Trophoblast cell (in vitro differentiated cells and primary cell): Measurements from ENCODE around the gene RPL29.

Experiments used
- DNase-seq, 2 donors: peaks; one replicate each; pipeline ENCODE4 v3.0.0-alpha.2; 2016
- H2AFZ ChIP-seq: 2 replicates; pipeline ENCODE4 v1.6.1; 2013; ENCODE audit warnings: low read length, moderate library complexity, mild to moderate bottlenecking; ENCODE audit not compliant: insufficient read depth, poor library complexity
- H2AK5ac ChIP-seq: 2 replicates; pipeline ENCODE4 v1.6.1; 2013; ENCODE audit warnings: mild to moderate bottlenecking, low read length
- H2BK120ac ChIP-seq: 2 replicates; pipeline ENCODE4 v1.6.1; 2013; ENCODE audit warnings: low read length, mild to moderate bottlenecking, moderate library complexity; ENCODE audit not compliant: insufficient read depth, poor library complexity
- H2BK12ac ChIP-seq: 2 replicates; pipeline ENCODE4 v1.6.1; 2013; ENCODE audit warnings: mild to moderate bottlenecking, low read length, moderate library complexity
- H2BK5ac ChIP-seq: 2 replicates; pipeline ENCODE4 v1.6.1; 2013; ENCODE audit warnings: low read length, low read depth, moderate library complexity, mild to moderate bottlenecking; ENCODE audit not compliant: poor library complexity
- H3K14ac ChIP-seq: 2 replicates; pipeline ENCODE4 v1.6.1; 2013; ENCODE audit warnings: mild to moderate bottlenecking, low read length
- H3K18ac ChIP-seq: 2 replicates; pipeline ENCODE4 v1.6.1; 2013; ENCODE audit warnings: mild to moderate bottlenecking, low read length
- H3K23ac ChIP-seq: 2 replicates; pipeline ENCODE4 v1.6.1; 2013; ENCODE audit warnings: low read length
- H3K27ac ChIP-seq: 2 replicates; pipeline ENCODE4 v1.5.1; 2013; ENCODE audit warnings: low read depth, mild to moderate bottlenecking, inconsistent platforms, low read length, moderate library complexity
- H3K27me3 ChIP-seq: 2 replicates; pipeline ENCODE4 v1.6.1; 2013; ENCODE audit warnings: inconsistent platforms, mild to moderate bottlenecking, low read length, moderate library complexity; ENCODE audit not compliant: insufficient read depth
- H3K36me3 ChIP-seq, 2 experiments: 1 replicate in 1 of 2; 2 replicates in 1 of 2; pipeline ENCODE4 v1.6.1; 2013; ENCODE audit warnings: low read length in 2 of 2, mild to moderate bottlenecking in 2 of 2, moderate library complexity in 1 of 2; ENCODE audit not compliant: insufficient read depth in 2 of 2, control insufficient read depth in 1 of 2
- H3K4ac ChIP-seq: 2 replicates; pipeline ENCODE4 v1.6.1; 2013; ENCODE audit warnings: low read depth, mild to moderate bottlenecking, low read length, moderate library complexity
- H3K4me1 ChIP-seq, 2 experiments: 1 replicate in 1 of 2; 2 replicates in 1 of 2; pipeline ENCODE4 v1.6.1; 2013; ENCODE audit warnings: low read length in 2 of 2, mild to moderate bottlenecking in 2 of 2, moderate library complexity in 1 of 2; ENCODE audit not compliant: insufficient read depth in 2 of 2, control insufficient read depth in 1 of 2
- H3K4me2 ChIP-seq: 2 replicates; pipeline ENCODE4 v1.6.1; 2013; ENCODE audit warnings: inconsistent platforms, mild to moderate bottlenecking, low read length, moderate library complexity
- H3K4me3 ChIP-seq: 2 replicates; pipeline ENCODE4 v1.5.1; 2013; ENCODE audit warnings: mild to moderate bottlenecking, low read depth, low read length, inconsistent platforms
- H3K79me1 ChIP-seq: one replicate; pipeline ENCODE4 v1.6.1; 2013; ENCODE audit warnings: low read length
- H3K79me2 ChIP-seq: 2 replicates; pipeline ENCODE4 v1.6.1; 2013; ENCODE audit warnings: low read length, mild to moderate bottlenecking; ENCODE audit not compliant: control insufficient read depth, insufficient read depth, poor library complexity
- H3K9ac ChIP-seq: 2 replicates; pipeline ENCODE4 v1.6.1; 2013; ENCODE audit warnings: mild to moderate bottlenecking, low read length
- H3K9me3 ChIP-seq: 2 replicates; pipeline ENCODE4 v1.6.1; 2013; ENCODE audit warnings: low read depth, mild to moderate bottlenecking, control low read depth, inconsistent platforms, low read length; ENCODE audit not compliant: insufficient read depth
- H4K12ac ChIP-seq: 2 replicates; pipeline ENCODE4 v1.6.1; 2013; ENCODE audit warnings: low read depth, mild to moderate bottlenecking, low read length, moderate library complexity
- H4K8ac ChIP-seq: 2 replicates; pipeline ENCODE4 v1.6.1; 2013; ENCODE audit warnings: low read depth, mild to moderate bottlenecking, low read length, moderate library complexity
- H4K91ac ChIP-seq: one replicate; pipeline ENCODE4 v1.6.1; 2013; ENCODE audit warnings: low read depth, mild to moderate bottlenecking, low read length, moderate library complexity
- WGBS: extraction: QIAGEN DNeasy Blood & Tissue Kit; methylation state at CpG from one replicate; pipeline ENCODE4 v1.1.7; 2013; ENCODE audit warnings: missing lambda C conversion rate; ENCODE audit not compliant: insufficient read length, insufficient coverage; ENCODE audit errors: extremely low coverage; 5-methylcytosine and 5-hydroxymethylcytosine counted together

RPL29 gene

DNA sequence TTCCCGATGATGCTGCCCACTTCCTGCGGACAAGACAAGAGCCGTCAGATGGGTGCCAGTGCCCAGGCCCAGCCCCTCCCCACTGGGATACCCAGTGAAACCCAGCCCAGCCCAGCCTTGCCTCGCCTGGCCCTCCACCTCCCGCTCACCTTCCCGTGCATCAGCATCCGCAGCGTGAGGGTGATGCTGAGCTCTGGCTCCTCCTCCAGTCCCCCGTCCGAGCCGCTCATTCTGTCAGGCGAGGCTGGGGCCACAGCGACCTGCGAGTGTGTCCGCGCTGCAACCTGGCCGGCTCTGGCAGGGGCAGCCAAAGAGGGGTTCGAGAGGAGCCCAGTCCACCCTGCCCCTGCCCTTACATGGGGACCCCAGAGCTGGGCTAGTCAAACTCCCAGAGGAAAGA is 34.7 kb downstream of the RPL29 start:
- no CpG with 5 or more reads among the region's 18 CpGs for WGBS
- Histone ChIP-seq H3K14ac (no peak overlapping the region), H3K9ac (no peak overlapping the region)

DNA sequence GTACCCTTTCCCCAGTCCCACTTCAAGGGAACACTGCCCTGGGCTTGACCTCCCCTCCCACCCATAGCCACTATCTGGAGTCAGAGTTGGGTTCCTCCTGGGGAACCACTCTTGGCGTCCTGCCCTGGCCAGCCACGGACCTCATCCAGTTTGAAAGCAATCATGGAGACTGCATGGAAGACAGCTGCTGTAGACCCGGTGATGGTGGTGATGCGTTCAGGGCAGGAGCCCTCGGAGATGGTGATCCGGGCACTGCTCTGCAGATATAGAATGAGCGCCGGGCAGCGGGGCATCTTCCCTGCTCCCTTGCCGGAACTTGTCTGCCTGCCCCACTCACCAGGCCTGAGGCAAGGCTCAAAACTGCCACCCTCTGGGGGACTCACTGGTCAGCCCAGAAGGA is 35.3 kb downstream of the RPL29 start:
- Histone ChIP-seq H3K9me3 (peaks cover 1% of the 10 kb centered on the region), H3K79me1 (no peaks in the 10 kb centered on the region), H4K12ac (no peak overlapping the region), H2AK5ac (no peak overlapping the region), H2BK5ac (no peak overlapping the region), H2AFZ (no peak overlapping the region), H3K4me3 (no peak overlapping the region), H3K23ac (no peak overlapping the region), H4K8ac (no peak overlapping the region), H3K4ac (no peak overlapping the region), H2BK12ac (no peak overlapping the region), H2BK120ac (no peak overlapping the region), H3K9ac (no peak overlapping the region), H3K36me3 (peaks cover 16 to 32% of the 10 kb centered on the region in 2 experiments), H3K4me2 (no peak overlapping the region), H3K27me3 (peaks cover 14% of the 10 kb centered on the region), H3K4me1 (peaks cover 6 to 14% of the 10 kb centered on the region in 2 experiments), H3K79me2 (no peaks in the 10 kb centered on the region), H3K14ac (no peak overlapping the region), H3K18ac (no peak overlapping the region), H3K27ac (no peak overlapping the region), H4K91ac (no peak overlapping the region)
- no peak for DNase-seq
- WGBS, result no CpG with 5 or more reads among the region's 10 CpGs

More for the DNA sequence above, 34.7 kb downstream of the RPL29 start:
- H4K8ac ChIP-seq, result no peak overlapping the region
- H3K4me2 ChIP-seq, result no peak overlapping the region
- no peak overlapping the region for H2BK12ac ChIP-seq
- no peak overlapping the region for H2BK5ac ChIP-seq
- peaks cover 1% of the 10 kb centered on the region for H3K9me3 ChIP-seq
- no peak overlapping the region for H2AK5ac ChIP-seq
- H3K4me1 ChIP-seq, result peaks cover under 1 to 10% of the 10 kb centered on the region in 2 experiments
- no peak overlapping the region for H2BK120ac ChIP-seq
- H2AFZ ChIP-seq, result no peak overlapping the region
- H3K27me3 ChIP-seq, result peaks cover 8% of the 10 kb centered on the region
- no peak overlapping the region for H3K27ac ChIP-seq
- no peak overlapping the region for H4K12ac ChIP-seq
- no peak overlapping the region for H3K23ac ChIP-seq
- H3K4ac ChIP-seq, result no peak overlapping the region
- no peak overlapping the region for H3K18ac ChIP-seq
- no peaks in the 10 kb centered on the region for H3K79me1 ChIP-seq
- DNase-seq, result no peak
- no peak overlapping the region for H3K4me3 ChIP-seq
- H3K36me3 ChIP-seq, result peaks cover 16 to 32% of the 10 kb centered on the region in 2 experiments
- no peaks in the 10 kb centered on the region for H3K79me2 ChIP-seq
- H4K91ac ChIP-seq, result no peak overlapping the region

DNA sequence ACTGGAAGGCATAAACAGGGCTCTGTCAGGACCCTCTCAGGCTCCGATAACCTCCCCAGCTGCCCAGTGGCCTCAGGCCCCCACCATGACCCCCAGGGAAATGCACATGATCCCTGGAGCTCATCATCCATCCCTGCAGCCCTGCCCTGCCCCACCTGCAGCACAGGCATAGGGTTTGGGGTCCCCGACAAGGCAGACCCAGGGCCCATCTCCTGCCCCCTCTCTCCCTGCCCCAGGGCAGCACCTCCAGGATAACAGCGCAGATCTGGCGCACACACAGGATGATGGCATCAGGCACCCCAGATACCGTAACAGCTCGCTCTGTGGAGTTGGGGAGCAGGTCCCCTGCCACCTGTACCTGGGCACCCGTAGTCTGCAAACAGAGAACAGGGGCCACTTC is 36.0 kb downstream of the RPL29 start:
- WGBS, result no CpG with 5 or more reads among the region's 7 CpGs
- no peak overlapping the region for H3K4me3 ChIP-seq
- H3K27ac ChIP-seq, result no peak overlapping the region
- no peak overlapping the region for H3K18ac ChIP-seq
- no peaks in the 10 kb centered on the region for H3K79me2 ChIP-seq
- DNase-seq, result no peak
- H2BK12ac ChIP-seq, result no peak overlapping the region
- no peaks in the 10 kb centered on the region for H3K79me1 ChIP-seq
- H3K9me3 ChIP-seq, result peaks cover 3% of the 10 kb centered on the region
- no peak overlapping the region for H3K4me2 ChIP-seq
- H3K23ac ChIP-seq, result no peak overlapping the region
- H2AK5ac ChIP-seq, result no peak overlapping the region
- no peak overlapping the region for H4K8ac ChIP-seq
- peaks cover 20% of the 10 kb centered on the region for H3K27me3 ChIP-seq
- no peak overlapping the region for H2BK120ac ChIP-seq
- H3K14ac ChIP-seq, result no peak overlapping the region
- no peak overlapping the region for H3K9ac ChIP-seq
- peaks cover 7 to 17% of the 10 kb centered on the region in 2 experiments for H3K4me1 ChIP-seq
- H4K91ac ChIP-seq, result no peak overlapping the region
- H2BK5ac ChIP-seq, result no peak overlapping the region
- H3K36me3 ChIP-seq, result peaks cover 16 to 32% of the 10 kb centered on the region in 2 experiments
- no peak overlapping the region for H2AFZ ChIP-seq
- H4K12ac ChIP-seq, result no peak overlapping the region
- no peak overlapping the region for H3K4ac ChIP-seq

DNA sequence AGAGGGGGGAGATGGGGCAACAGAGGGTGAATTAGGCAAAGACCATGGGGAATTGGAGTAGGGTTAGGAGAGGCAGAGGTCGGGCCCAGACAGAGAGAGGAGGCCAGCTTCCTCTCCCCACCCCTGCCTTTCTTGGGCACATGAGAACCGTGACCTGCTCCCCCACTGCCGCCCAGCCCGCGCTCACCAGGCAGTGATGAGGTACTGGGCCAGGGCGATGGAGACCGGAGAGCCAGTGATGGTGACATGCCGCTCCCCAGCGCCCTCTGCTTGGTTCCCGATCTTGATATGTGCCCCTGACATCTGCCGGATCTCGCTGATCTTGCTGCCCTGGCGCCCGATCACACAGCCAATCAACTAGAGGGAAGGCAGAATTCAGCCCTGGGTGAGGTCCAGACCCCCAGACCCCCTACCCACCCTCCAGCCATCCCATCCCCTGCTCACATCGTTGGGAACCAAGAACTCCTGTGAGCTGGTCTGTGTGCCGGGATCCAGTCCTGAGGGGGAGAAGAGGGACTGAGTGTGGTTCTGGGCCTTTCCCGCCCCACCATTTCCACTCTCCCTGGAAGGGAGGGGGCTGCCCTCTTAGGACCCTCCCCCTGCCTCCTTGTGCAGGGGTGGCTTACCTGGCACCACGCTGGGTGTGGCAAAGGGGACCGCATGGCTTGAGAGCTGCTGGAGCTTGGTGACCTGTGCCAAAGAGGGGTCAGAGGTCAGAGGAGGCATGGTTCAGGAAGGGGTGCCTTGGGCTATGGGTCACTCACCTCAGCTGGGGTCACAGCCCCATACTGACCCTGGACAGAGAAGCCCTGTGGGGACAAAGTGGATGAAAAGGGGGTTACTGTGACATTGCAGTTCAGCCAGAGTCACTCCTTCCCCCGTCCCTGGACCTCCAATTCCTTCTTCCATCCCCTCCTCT is 36.8 kb downstream of the RPL29 start:
- Histone ChIP-seq H3K23ac (no peak overlapping the region), H3K79me1 (no peaks in the 10 kb centered on the region), H2BK5ac (no peak overlapping the region), H3K4me2 (no peak overlapping the region), H3K79me2 (no peaks in the 10 kb centered on the region), H4K91ac (no peak overlapping the region), H3K4me1 (peaks cover 7 to 17% of the 10 kb centered on the region in 2 experiments), H2BK120ac (no peak overlapping the region), H3K27ac (no peak overlapping the region), H3K4ac (no peak overlapping the region), H3K4me3 (no peak overlapping the region), H4K12ac (no peak overlapping the region), H3K14ac (no peak overlapping the region), H3K9me3 (peaks cover 3% of the 10 kb centered on the region), H2AFZ (no peak overlapping the region), H3K36me3 (peaks cover 16 to 32% of the 10 kb centered on the region in 2 experiments), H4K8ac (no peak overlapping the region), H3K27me3 (peaks cover 23% of the 10 kb centered on the region), H2BK12ac (no peak overlapping the region), H3K18ac (no peak overlapping the region), H2AK5ac (no peak overlapping the region), H3K9ac (no peak overlapping the region)
- WGBS, result no CpG with 5 or more reads among the region's 20 CpGs
- no peak for DNase-seq
